Mucosa of rectum (tissue), 2 donors: Measurements from ENCODE around the gene IGFBP5.
A peak's percentile ranks its signal among the peaks of the same experiment; 100 is the strongest.

Source experiments
- H3K27ac ChIP-seq, 2 donors: one replicate each; pipeline ENCODE4 v1.7.0; 2013; ENCODE audit warnings: inconsistent platforms in 2 of 2, low read depth in 2 of 2, low read length in 2 of 2
- H3K27me3 ChIP-seq, 2 donors: one replicate each; pipeline ENCODE4 v1.7.0; 2013; ENCODE audit warnings: low read length in 2 of 2; ENCODE audit not compliant: control insufficient read depth in 2 of 2, insufficient read depth in 2 of 2
- H3K36me3 ChIP-seq, 2 donors: one replicate each; pipeline ENCODE4 v1.7.0; 2013; ENCODE audit warnings: low read length in 2 of 2; ENCODE audit not compliant: control insufficient read depth in 2 of 2, insufficient read depth in 2 of 2
- H3K4me1 ChIP-seq, 2 donors: one replicate each; pipeline ENCODE4 v1.7.0; 2013; ENCODE audit warnings: low read length in 2 of 2, mild to moderate bottlenecking in 1 of 2; ENCODE audit not compliant: control insufficient read depth in 2 of 2, insufficient read depth in 2 of 2
- H3K4me3 ChIP-seq, 2 donors: one replicate each; pipeline ENCODE4 v1.7.0; 2013; ENCODE audit warnings: low read length in 2 of 2
- H3K9ac ChIP-seq, 2 donors: one replicate each; pipeline ENCODE4 v1.7.0; 2013; ENCODE audit warnings: low read length in 2 of 2, low read depth in 1 of 2, mild to moderate bottlenecking in 1 of 2
- H3K9me3 ChIP-seq, 2 donors: one replicate each; pipeline ENCODE4 v1.7.0; 2013; ENCODE audit warnings: low read length in 2 of 2; ENCODE audit not compliant: control insufficient read depth in 2 of 2
- donor health status: healthy.
- donor health status: Normal muscosa, but diverticular disease.

IGFBP5 gene

GRCh38 chr2:216716109-216716508, 20.8 kb upstream of the IGFBP5 start:
- no peaks in the 10 kb centered on the region for H3K27me3 ChIP-seq
- H3K9ac ChIP-seq, result no peak overlapping the region
- no peaks in the 10 kb centered on the region for H3K9me3 ChIP-seq
- H3K36me3 ChIP-seq, result no peaks in the 10 kb centered on the region
- H3K4me3 ChIP-seq, result no peak overlapping the region
- H3K4me1 ChIP-seq, result no peaks in the 10 kb centered on the region
- no peak overlapping the region for H3K27ac ChIP-seq

- Histone ChIP-seq H3K27me3 (no peaks in the 10 kb centered on the region), H3K9me3 (no peaks in the 10 kb centered on the region), H3K27ac (no peak overlapping the region), H3K36me3 (no peaks in the 10 kb centered on the region), H3K4me1 (peaks cover 0 to 3% of the 10 kb centered on the region in 2 donors), H3K4me3 (no peak overlapping the region), H3K9ac (no peak overlapping the region)
These were observed 20.1 kb upstream of the IGFBP5 start for GRCh38 chr2:216715402-216715974.

GRCh38 chr2:216714376-216714775, 19.0 kb upstream of the IGFBP5 start:
- H3K4me1 ChIP-seq, result peaks cover 0 to 3% of the 10 kb centered on the region in 2 donors
- no peak overlapping the region for H3K27ac ChIP-seq

GRCh38 chr2:216713691-216714336, 18.5 kb upstream of the IGFBP5 start:
- H3K4me1 ChIP-seq, result peaks cover 0 to 3% of the 10 kb centered on the region in 2 donors
- no peak overlapping the region for H3K4me3 ChIP-seq
- no peaks in the 10 kb centered on the region for H3K27me3 ChIP-seq
- H3K9me3 ChIP-seq, result no peaks in the 10 kb centered on the region
- no peak overlapping the region for H3K9ac ChIP-seq
- H3K27ac ChIP-seq, result no peak overlapping the region
- no peaks in the 10 kb centered on the region for H3K36me3 ChIP-seq

More at GRCh38 chr2:216714376-216714775, 19.0 kb upstream of the IGFBP5 start:
- Histone ChIP-seq H3K36me3 (no peaks in the 10 kb centered on the region), H3K27me3 (no peaks in the 10 kb centered on the region), H3K9me3 (no peaks in the 10 kb centered on the region), H3K4me3 (no peak overlapping the region), H3K9ac (no peak overlapping the region)

GRCh38 chr2:216711348-216711747, 16.0 kb upstream of the IGFBP5 start:
- Histone ChIP-seq H3K4me3 (no peak overlapping the region), H3K9ac (no peak overlapping the region), H3K27ac (peak overlapping the region; percentile 55 to 72), H3K36me3 (no peaks in the 10 kb centered on the region), H3K27me3 (no peaks in the 10 kb centered on the region), H3K4me1 (peaks cover 0 to 3% of the 10 kb centered on the region in 2 donors), H3K9me3 (no peaks in the 10 kb centered on the region)

- no peaks in the 10 kb centered on the region for H3K9me3 ChIP-seq
- H3K4me3 ChIP-seq, result no peak overlapping the region
- peak overlapping the region in 1 of 2 donors; percentile 18 for H3K9ac ChIP-seq
- H3K27me3 ChIP-seq, result no peaks in the 10 kb centered on the region
- H3K27ac ChIP-seq, result peak overlapping the region; percentile 55 to 72
- H3K4me1 ChIP-seq, result peaks cover 0 to 3% of the 10 kb centered on the region in 2 donors
- no peaks in the 10 kb centered on the region for H3K36me3 ChIP-seq
These were observed 15.4 kb upstream of the IGFBP5 start for GRCh38 chr2:216710551-216711301.

- H3K27me3 ChIP-seq, result peaks cover 11 to 17% of the 10 kb centered on the region in 2 donors
- no peaks in the 10 kb centered on the region for H3K9me3 ChIP-seq
- no peaks in the 10 kb centered on the region for H3K4me1 ChIP-seq
- H3K9ac ChIP-seq, result no peak overlapping the region
- no peaks in the 10 kb centered on the region for H3K36me3 ChIP-seq
- H3K27ac ChIP-seq, result no peak overlapping the region
- no peak overlapping the region for H3K4me3 ChIP-seq
These were observed 7.4 kb upstream of the IGFBP5 start for GRCh38 chr2:216702756-216703155.

GRCh38 chr2:216701544-216701943, 6.2 kb upstream of the IGFBP5 start:
- H3K9me3 ChIP-seq, result no peaks in the 10 kb centered on the region
- no peak overlapping the region for H3K27ac ChIP-seq
- no peak overlapping the region for H3K9ac ChIP-seq
- no peak overlapping the region for H3K4me3 ChIP-seq
- no peaks in the 10 kb centered on the region for H3K36me3 ChIP-seq
- peaks cover 14 to 19% of the 10 kb centered on the region in 2 donors for H3K27me3 ChIP-seq
- H3K4me1 ChIP-seq, result no peaks in the 10 kb centered on the region

- peaks cover 20 to 27% of the 10 kb centered on the region in 2 donors for H3K27me3 ChIP-seq
- H3K9me3 ChIP-seq, result no peaks in the 10 kb centered on the region
- H3K27ac ChIP-seq, result no peak overlapping the region
- no peaks in the 10 kb centered on the region for H3K4me1 ChIP-seq
- no peak overlapping the region for H3K4me3 ChIP-seq
- H3K9ac ChIP-seq, result no peak overlapping the region
- H3K36me3 ChIP-seq, result no peaks in the 10 kb centered on the region
These were observed 5.4 kb upstream of the IGFBP5 start for GRCh38 chr2:216700781-216701180.

- H3K27ac ChIP-seq, result no peak overlapping the region
- H3K4me3 ChIP-seq, result no peak overlapping the region
- H3K4me1 ChIP-seq, result no peaks in the 10 kb centered on the region
- peaks cover 20 to 33% of the 10 kb centered on the region in 2 donors for H3K27me3 ChIP-seq
- no peak overlapping the region for H3K9ac ChIP-seq
- H3K36me3 ChIP-seq, result no peaks in the 10 kb centered on the region
- no peaks in the 10 kb centered on the region for H3K9me3 ChIP-seq
These were observed 4.8 kb upstream of the IGFBP5 start for GRCh38 chr2:216700088-216700567.
